HG03066 (cell line): ENCODE results near the gene FCHSD2.
"Not testable (repeated sequence)": the region's sequence is repeated elsewhere in the genome, so short reads cannot be mapped to it uniquely, and the experiment has no call there.

Experiments used
- ATAC-seq: cut with Tn5 transposase; IDR thresholded peaks from one replicate; pipeline ENCODE4 v1.9.1; 2021; ENCODE audit warnings: low read depth; ENCODE audit not compliant: unreplicated experiment

Gene FCHSD2

GRCh38 chr11:73018856-73019255, 123.3 kb downstream of the FCHSD2 start:
- no peak for ATAC-seq

GRCh38 chr11:73017024-73017751, 124.9 kb downstream of the FCHSD2 start:
- ATAC-seq, result no peak

- ATAC-seq, result no peak
These were observed 129.1 kb downstream of the FCHSD2 start for GRCh38 chr11:73013021-73013420.

- ATAC-seq, result no peak
These were observed 129.8 kb downstream of the FCHSD2 start for GRCh38 chr11:73012121-73012863.

- no peak for ATAC-seq
These were observed 130.8 kb downstream of the FCHSD2 start for GRCh38 chr11:73011126-73011817.

- ATAC-seq, result no peak
These were observed 132.1 kb downstream of the FCHSD2 start for GRCh38 chr11:73009972-73010371.

GRCh38 chr11:73004088-73004487, 138.0 kb downstream of the FCHSD2 start:
- no peak for ATAC-seq

- ATAC-seq, result peak; percentile 49
These were observed 139.0 kb downstream of the FCHSD2 start for GRCh38 chr11:73003088-73003487.

- no peak for ATAC-seq
These were observed 139.9 kb downstream of the FCHSD2 start for GRCh38 chr11:73002214-73002613.

GRCh38 chr11:73001615-73002014, 140.5 kb downstream of the FCHSD2 start:
- ATAC-seq, result no peak

- ATAC-seq, result no peak
These were observed 143.4 kb downstream of the FCHSD2 start for GRCh38 chr11:72998676-72999075.

- ATAC-seq, result no peak
These were observed 145.2 kb downstream of the FCHSD2 start for GRCh38 chr11:72996959-72997358.

- no peak for ATAC-seq
These were observed 152.4 kb downstream of the FCHSD2 start for GRCh38 chr11:72989727-72990126.

GRCh38 chr11:72988821-72989220, 153.3 kb downstream of the FCHSD2 start:
- ATAC-seq, result no peak

- no peak for ATAC-seq
These were observed 156.5 kb downstream of the FCHSD2 start for GRCh38 chr11:72985645-72986044.

GRCh38 chr11:72984453-72985077, 157.6 kb downstream of the FCHSD2 start:
- ATAC-seq, result no peak

- no peak for ATAC-seq
These were observed 158.6 kb downstream of the FCHSD2 start for GRCh38 chr11:72983560-72983959.

- ATAC-seq, result no peak
These were observed 160.0 kb downstream of the FCHSD2 start for GRCh38 chr11:72981971-72982685.

- ATAC-seq, result no peak
These were observed 161.0 kb downstream of the FCHSD2 start for GRCh38 chr11:72981080-72981479.

GRCh38 chr11:72977782-72978181, 164.3 kb downstream of the FCHSD2 start:
- ATAC-seq, result not testable (repeated sequence)
